Measurements from ENCODE around the gene SLIT3. TPM values are rescaled to one million over a fixed set of nuclear protein-coding genes. Genes with fewer than 3 reads are reported as not detected.

Gene SLIT3
- total and polyA plus RNA-seq, 9 of the 15 experiments (the other 6 are each of a cell fraction or from before 2014, with no cell fraction given), result 0.01 to 0.04 TPM; not detected in 7

- FAIRE-seq, result no peak
- intact Hi-C loops (cut with micrococcal nuclease) (no loop called here), in situ Hi-C loops (cut with MboI) (no loop called here)
- DNase-seq (ENCODE audit: extremely low read depth in 1 of 4, low spot score in 3 of 4), result no peak
- H3K4me1 ChIP-seq (replicated peaks in 1 of 2; ENCODE audit: control insufficient read depth in 2 of 2, insufficient read depth in 2 of 2, low read length in 2 of 2), result no peaks in the 10 kb centered on the region
- H3K9ac ChIP-seq (ENCODE audit: insufficient read depth in 1 of 2, low read depth in 2 of 2, low read length in 2 of 2), result no peak overlapping the region
- no peak overlapping the region for H3K4me2 ChIP-seq (ENCODE audit: insufficient read depth, low read length)
- BruUV-seq (replicated peaks), result no TSS peak
- no peak for ATAC-seq
- TF ChIP-seq, protein P1, sequence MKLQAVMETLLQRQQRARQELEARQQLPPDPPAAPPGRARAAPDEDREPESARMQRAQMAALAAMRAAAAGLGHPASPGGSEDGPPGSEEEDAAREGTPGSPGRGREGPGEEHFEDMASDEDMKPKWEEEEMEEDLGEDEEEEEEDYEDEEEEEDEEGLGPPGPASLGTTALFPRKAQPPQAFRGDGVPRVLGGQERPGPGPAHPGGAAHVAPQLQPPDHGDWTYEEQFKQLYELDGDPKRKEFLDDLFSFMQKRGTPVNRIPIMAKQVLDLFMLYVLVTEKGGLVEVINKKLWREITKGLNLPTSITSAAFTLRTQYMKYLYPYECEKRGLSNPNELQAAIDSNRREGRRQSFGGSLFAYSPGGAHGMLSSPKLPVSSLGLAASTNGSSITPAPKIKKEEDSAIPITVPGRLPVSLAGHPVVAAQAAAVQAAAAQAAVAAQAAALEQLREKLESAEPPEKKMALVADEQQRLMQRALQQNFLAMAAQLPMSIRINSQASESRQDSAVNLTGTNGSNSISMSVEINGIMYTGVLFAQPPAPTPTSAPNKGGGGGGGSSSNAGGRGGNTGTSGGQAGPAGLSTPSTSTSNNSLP (IDR thresholded peaks at IDR 0.05; ENCODE audit: borderline replicate concordance, low read depth, low read length), result no peak
- TF ChIP-seq ZNF785 (CRISPR knock-in tag; IDR thresholded peaks at IDR 0.05) (no peak), GATAD2B (IDR thresholded peaks at IDR 0.05; ENCODE audit: borderline replicate concordance) (no peak), DDX20 (tag; IDR thresholded peaks at IDR 0.05; ENCODE audit: low read depth) (no peak), RFX1 (IDR thresholded peaks at IDR 0.05) (no peak), FOXK1 (CRISPR knock-in tag; IDR thresholded peaks at IDR 0.05; ENCODE audit: borderline replicate concordance) (no peak), ZFX (CRISPR knock-in tag; IDR thresholded peaks at IDR 0.05) (no peak), CHCHD3 (CRISPR knock-in tag; IDR thresholded peaks at IDR 0.05) (no peak), ZNF143 (CRISPR knock-in tag; IDR thresholded peaks at IDR 0.05) (no peak), ZNF175 (CRISPR knock-in tag; IDR thresholded peaks at IDR 0.05; ENCODE audit: low read depth) (no peak), PCBP2 (IDR thresholded peaks at IDR 0.05; ENCODE audit: low read depth, low read length, poor library complexity, severe bottlenecking) (no peak)
- no peaks in the 10 kb centered on the region for H3K9me3 ChIP-seq (replicated peaks; ENCODE audit: control insufficient read depth, insufficient read depth, low read depth, low read length)
- ChIA-PET CTCF (ENCODE audit: low intra/inter-chr PET ratio) (no interaction called here), POLR2A (interaction anchor here (0.7 kb wide), 1 partner anchor 294 kb away, joined by 3 read pairs; no protein-coding TSS in a partner anchor)
- WGBS (ENCODE audit: insufficient coverage, low coverage, missing lambda C conversion rate), result 0% methylated on average over 8 of the region's 8 CpGs
- no peaks in the 10 kb centered on the region for H3K27me3 ChIP-seq (ENCODE audit: control insufficient read depth in 2 of 2, insufficient read depth in 2 of 2, low read length in 2 of 2)
- H2AFZ ChIP-seq (ENCODE audit: low read depth, low read length), result no peak overlapping the region
- H3K4me3 ChIP-seq, result no peak overlapping the region
- no peaks in the 10 kb centered on the region for H3K79me2 ChIP-seq (ENCODE audit: control insufficient read depth, insufficient read depth, low read length)
- no peak overlapping the region for H3K27ac ChIP-seq (ENCODE audit: extremely low read depth, low read depth, low read length)
- H3K9me1 ChIP-seq (ENCODE audit: control insufficient read depth, insufficient read depth, low read length), result no peaks in the 10 kb centered on the region
- H4K20me1 ChIP-seq (replicated peaks; ENCODE audit: control insufficient read depth, insufficient read depth, low read length), result no peaks in the 10 kb centered on the region
- no peaks in the 10 kb centered on the region for H3K36me3 ChIP-seq (ENCODE audit: control insufficient read depth, insufficient read depth, low read length)
Measured at GRCh38 chr5:169251333-169252084, 49.4 kb downstream of the SLIT3 start.
